DND-41 (cell line): ENCODE measurements around the gene RCAN1.

Experiments used
- CTCF ChIP-seq: IDR thresholded peaks from 2 replicates; pipeline ENCODE4 v1.5.1; 2012; ENCODE audit warnings: borderline replicate concordance, low read length, moderate library complexity, mild to moderate bottlenecking; ENCODE audit not compliant: poor library complexity, severe bottlenecking; ENCODE audit errors: extremely low read depth
- EZH2 ChIP-seq: IDR thresholded peaks from 3 replicates; pipeline ENCODE4 v1.6.1; 2012; ENCODE audit warnings: borderline replicate concordance, low read depth, mild to moderate bottlenecking, moderate library complexity, low read length, inconsistent platforms; ENCODE audit not compliant: severe bottlenecking

GRCh38 chr21:34626131-34626530 is 11.2 kb upstream of the RCAN1 start:
- no peak for TF ChIP-seq CTCF
- no peak for TF ChIP-seq EZH2
